Suprapubic skin (tissue), 4 donors: ENCODE measurements around the gene CCDC63.
"Not testable (repeated sequence)": the region's sequence is repeated elsewhere in the genome, so short reads cannot be mapped to it uniquely, and the experiment has no call there.

Experiments
- CTCF ChIP-seq, 2 donors: fragments of 200-600 bp in 1 of 2; fragments of 450-650 bp in 1 of 2; sonication (generic) in 1 of 2; IDR thresholded peaks; one replicate each; pipeline ENCODE4 v1.5.1; 2016 to 2019; ENCODE audit warnings: antibody characterized with exemption in 2 of 2, mild to moderate bottlenecking in 1 of 2, moderate library complexity in 1 of 2
- EP300 ChIP-seq: sonication (generic); formaldehyde crosslinking; IDR thresholded peaks from one replicate; pipeline ENCODE4 v1.6.1; 2017; ENCODE audit warnings: antibody characterized with exemption
- POLR2A ChIP-seq, 2 donors: fragments of 450-650 bp; IDR thresholded peaks; one replicate each; pipeline ENCODE4 v1.6.1; 2017; ENCODE audit warnings: antibody characterized with exemption in 2 of 2, mild to moderate bottlenecking in 2 of 2, moderate library complexity in 2 of 2
- POLR2AphosphoS5 ChIP-seq, 3 donors: sonication (generic); formaldehyde crosslinking; IDR thresholded peaks; one replicate each; pipeline ENCODE4 v1.6.1; 2017; ENCODE audit warnings: antibody characterized with exemption in 3 of 3

GRCh38 chr12:110950867-110951266 lies 104.1 kb downstream of the CCDC63 start:
- not testable (repeated sequence) for TF ChIP-seq CTCF (IDR thresholded peaks at IDR 0.05); POLR2A (IDR thresholded peaks at IDR 0.05); EP300; POLR2AphosphoS5 (IDR thresholded peaks at IDR 0.05)
